SK-N-SH (cell line): ENCODE results near the gene KLHDC7A. TPM values are rescaled to one million over a fixed set of nuclear protein-coding genes. Genes with fewer than 3 reads are reported as not detected.

Experiments used
- CTCF ChIA-PET: fragments of 300-600, 350-600 bp; formaldehyde crosslinking; extraction: SDS; loops from one replicate; lab custom pipeline; 2021; lab: Yijun Ruan, JAX
- POLR2A ChIA-PET: fragments of 350-600 bp; sonication (Branson Sonifier 250); formaldehyde crosslinking; extraction: SDS; loops from one replicate; lab custom pipeline; 2020; ENCODE audit warnings: antibody characterized with exemption, inconsistent platforms; lab: Yijun Ruan, JAX
- DNase-seq: peaks from one replicate; pipeline ENCODE4 v3.0.0; 2012
- H2AFZ ChIP-seq: fragments of 200-600 bp; sonication (generic); 2 replicates; pipeline ENCODE4 v1.8.1; 2016; ENCODE audit warnings: antibody characterized with exemption, mild to moderate bottlenecking, low read depth
- H3F3A ChIP-seq: fragments of 200-600 bp; sonication (generic); replicated peaks from 2 replicates; pipeline ENCODE3; 2016; ENCODE audit warnings: antibody characterized with exemption, mild to moderate bottlenecking; ENCODE audit not compliant: insufficient read depth
- H3K27ac ChIP-seq, 2 experiments: fragments of 200-500 bp in 1 of 2; fragments of 200-600 bp in 1 of 2; sonication (Bioruptor generic) in 1 of 2; sonication (generic), shearing (Covaris generic) in 1 of 2; 2 replicates each; pipeline versions ENCODE4 v1.5.1 to v1.6.1; 2014 to 2016; ENCODE audit warnings: low read depth in 2 of 2, inconsistent platforms in 1 of 2, low read length in 1 of 2, mild to moderate bottlenecking in 1 of 2, mixed read lengths in 1 of 2
- H3K27me3 ChIP-seq: fragments of 200-600 bp; sonication (generic), shearing (Covaris generic); 2 replicates; pipeline ENCODE4 v1.6.1; 2016; ENCODE audit warnings: mixed run types; ENCODE audit not compliant: insufficient read depth
- H3K36me3 ChIP-seq, 2 experiments: fragments of 200-500 bp in 1 of 2; fragments of 200-600 bp in 1 of 2; sonication (Bioruptor generic) in 1 of 2; sonication (generic) in 1 of 2; replicated peaks in 1 of 2; 2 replicates each; pipeline versions ENCODE3 to v1.5.1; 2014 to 2016; ENCODE audit warnings: low read length in 1 of 2, mild to moderate bottlenecking in 1 of 2; ENCODE audit not compliant: insufficient read depth in 2 of 2, control insufficient read depth in 1 of 2
- H3K4me1 ChIP-seq, 2 experiments: fragments of 200-500 bp in 1 of 2; fragments of 200-600 bp in 1 of 2; sonication (Bioruptor generic) in 1 of 2; sonication (generic), shearing (Covaris generic) in 1 of 2; 2 replicates each; pipeline versions ENCODE4 v1.5.1 to v1.6.1; 2014 to 2016; ENCODE audit warnings: low read depth in 1 of 2, low read length in 1 of 2, mixed run types in 1 of 2; ENCODE audit not compliant: insufficient read depth in 2 of 2, control insufficient read depth in 1 of 2
- H3K4me2 ChIP-seq: fragments of 200-600 bp; sonication (generic), shearing (Covaris generic); 2 replicates; pipeline ENCODE4 v1.6.1; 2017; ENCODE audit warnings: mixed run types
- H3K4me3 ChIP-seq, 2 experiments: fragments of 200-500 bp in 1 of 2; fragments of 200-600 bp in 1 of 2; sonication (Bioruptor generic) in 1 of 2; sonication (generic), shearing (Covaris generic) in 1 of 2; 2 replicates each; pipeline versions ENCODE4 v1.5.1 to v1.8.1; 2014 to 2016; ENCODE audit warnings: low read depth in 2 of 2, inconsistent platforms in 1 of 2, low read length in 1 of 2, mild to moderate bottlenecking in 1 of 2, mixed read lengths in 1 of 2, moderate library complexity in 1 of 2
- H3K79me2 ChIP-seq: fragments of 200-600 bp; sonication (generic); 2 replicates; pipeline ENCODE4 v1.8.1; 2017; ENCODE audit warnings: mild to moderate bottlenecking; ENCODE audit not compliant: insufficient read depth
- H3K9ac ChIP-seq: fragments of 200-600 bp; sonication (generic); 2 replicates; pipeline ENCODE4 v1.6.1; 2017; ENCODE audit warnings: mixed run types
- H3K9me2 ChIP-seq: fragments of 200-600 bp; sonication (generic); 2 replicates; pipeline ENCODE4 v1.6.1; 2017; ENCODE audit warnings: mixed run types
- H3K9me3 ChIP-seq: fragments of 200-600 bp; sonication (generic); 2 replicates; pipeline ENCODE4 v1.6.1; 2017; ENCODE audit warnings: mixed run types, mild to moderate bottlenecking, moderate library complexity
- H4K20me1 ChIP-seq: fragments of 200-600 bp; sonication (generic); 2 replicates; pipeline ENCODE4 v1.6.1; 2017; ENCODE audit warnings: mild to moderate bottlenecking, mixed run types; ENCODE audit not compliant: insufficient read depth
- CHD2 ChIP-seq: fragments of 150-350 bp; IDR thresholded peaks from 2 replicates; pipeline ENCODE4 v1.6.1; 2018; ENCODE audit warnings: low read length; ENCODE audit not compliant: partially characterized antibody
- ELF1 ChIP-seq: IDR thresholded peaks from 2 replicates; pipeline ENCODE4 v1.4.0; 2012
- EP300 ChIP-seq, 2 experiments: IDR thresholded peaks; 2 replicates each; pipeline versions ENCODE4 v1.4.0 to v1.6.1; 2012; ENCODE audit warnings: borderline replicate concordance in 1 of 2, low read depth in 1 of 2, low read length in 1 of 2
- FOSL2 ChIP-seq: IDR thresholded peaks from 2 replicates; pipeline ENCODE4 v1.4.0; 2012; ENCODE audit warnings: low read depth, mild to moderate bottlenecking, moderate library complexity, borderline replicate concordance
- FOXJ3 ChIP-seq: sonication (generic); formaldehyde crosslinking; IDR thresholded peaks from 2 replicates; pipeline ENCODE4 v1.5.1; 2020; ENCODE audit warnings: mild to moderate bottlenecking, missing genetic modification reagents
- MXI1 ChIP-seq: IDR thresholded peaks from 2 replicates; pipeline ENCODE4 v1.6.1; 2012; ENCODE audit warnings: mild to moderate bottlenecking, low read depth, low read length, improper control_type of control experiment
- NRF1 ChIP-seq: IDR thresholded peaks from 2 replicates; pipeline ENCODE4 v1.6.1; 2012; ENCODE audit warnings: low read depth, mild to moderate bottlenecking, low read length
- TAF1 ChIP-seq: IDR thresholded peaks from 2 replicates; pipeline ENCODE4 v1.6.1; 2012; ENCODE audit warnings: low read depth, mild to moderate bottlenecking, low read length, moderate library complexity, borderline replicate concordance
- YY1 ChIP-seq: IDR thresholded peaks from 2 replicates; pipeline ENCODE4 v1.4.0; 2012; ENCODE audit warnings: low read depth, mild to moderate bottlenecking
- WGBS: methylation state at CpG from one replicate; pipeline ENCODE4 v1.1.6; 2017; ENCODE audit warnings: low lambda C conversion rate; 5-methylcytosine and 5-hydroxymethylcytosine counted together
- polyA plus RNA-seq, 3 experiments: library from polyadenylated mRNA; depleted of rRNA; stranded (reverse); fragments of >200 nt; gene quantifications; 2 replicates each; pipeline ENCODE4 v1.2.3, GENCODE V29; 2012
- TF ChIP-seq, protein P1 (sequence below): IDR thresholded peaks from 2 replicates; pipeline ENCODE4 v1.6.1; 2012; ENCODE audit warnings: mild to moderate bottlenecking, low read depth, low read length, moderate library complexity
- TF ChIP-seq, protein P2 (sequence below): IDR thresholded peaks from 2 replicates; pipeline ENCODE4 v1.4.0; 2012; ENCODE audit warnings: low read depth
- TF ChIP-seq, protein P3 (sequence below): fragments of 200-600 bp; sonication (generic); IDR thresholded peaks from 2 replicates; pipeline ENCODE4 v1.6.1; 2017; ENCODE audit warnings: antibody characterized with exemption, mild to moderate bottlenecking, moderate library complexity

Gene KLHDC7A
- polyA plus RNA-seq, 1 of the 3 experiments (the other 2 are of a cell fraction): not detected

DNA sequence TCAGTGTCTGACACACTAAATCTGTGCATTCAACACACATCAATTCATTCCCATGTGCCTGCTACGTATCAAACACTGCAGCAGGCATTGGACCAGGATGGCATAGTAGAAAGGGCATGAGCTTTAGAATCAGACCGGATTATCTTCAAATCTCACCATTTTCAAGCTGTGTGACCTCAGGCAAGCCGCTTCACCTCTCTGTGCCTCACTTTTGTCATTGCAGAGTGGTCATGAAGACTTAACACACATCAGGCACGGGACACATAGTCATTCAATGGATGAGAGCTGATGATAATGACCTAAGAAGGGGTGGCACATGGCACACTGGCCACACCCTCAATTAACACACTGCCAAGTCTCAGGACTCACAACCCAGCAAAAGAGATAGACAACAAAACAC lies 46.8 kb downstream of the KLHDC7A start:
- Histone ChIP-seq H3K4me3 (no peak overlapping the region), H3K9me3 (no peaks in the 10 kb centered on the region), H3K79me2 (no peaks in the 10 kb centered on the region), H3K27ac (no peak overlapping the region), H3K27me3 (no peaks in the 10 kb centered on the region), H3F3A (no peaks in the 10 kb centered on the region), H4K20me1 (no peaks in the 10 kb centered on the region), H3K4me2 (no peak overlapping the region), H3K4me1 (peaks cover 0 to 3% of the 10 kb centered on the region in 2 experiments; a peak in 1 of 4 replicates), H3K36me3 (no peaks in the 10 kb centered on the region), H2AFZ (no peak overlapping the region), H3K9ac (no peak overlapping the region), H3K9me2 (no peaks in the 10 kb centered on the region)
- TF ChIP-seq FOSL2 (no peak), NRF1 (no peak), FOXJ3 (CRISPR knock-in tag) (no peak), CHD2 (no peak), YY1 (no peak), MXI1 (no peak), ELF1 (no peak), EP300 (IDR thresholded peaks at IDR 0.05; ENCODE audit: borderline replicate concordance in 1 of 2, low read depth in 1 of 2, low read length in 1 of 2) (no peak)
- TF ChIP-seq, protein P1, sequence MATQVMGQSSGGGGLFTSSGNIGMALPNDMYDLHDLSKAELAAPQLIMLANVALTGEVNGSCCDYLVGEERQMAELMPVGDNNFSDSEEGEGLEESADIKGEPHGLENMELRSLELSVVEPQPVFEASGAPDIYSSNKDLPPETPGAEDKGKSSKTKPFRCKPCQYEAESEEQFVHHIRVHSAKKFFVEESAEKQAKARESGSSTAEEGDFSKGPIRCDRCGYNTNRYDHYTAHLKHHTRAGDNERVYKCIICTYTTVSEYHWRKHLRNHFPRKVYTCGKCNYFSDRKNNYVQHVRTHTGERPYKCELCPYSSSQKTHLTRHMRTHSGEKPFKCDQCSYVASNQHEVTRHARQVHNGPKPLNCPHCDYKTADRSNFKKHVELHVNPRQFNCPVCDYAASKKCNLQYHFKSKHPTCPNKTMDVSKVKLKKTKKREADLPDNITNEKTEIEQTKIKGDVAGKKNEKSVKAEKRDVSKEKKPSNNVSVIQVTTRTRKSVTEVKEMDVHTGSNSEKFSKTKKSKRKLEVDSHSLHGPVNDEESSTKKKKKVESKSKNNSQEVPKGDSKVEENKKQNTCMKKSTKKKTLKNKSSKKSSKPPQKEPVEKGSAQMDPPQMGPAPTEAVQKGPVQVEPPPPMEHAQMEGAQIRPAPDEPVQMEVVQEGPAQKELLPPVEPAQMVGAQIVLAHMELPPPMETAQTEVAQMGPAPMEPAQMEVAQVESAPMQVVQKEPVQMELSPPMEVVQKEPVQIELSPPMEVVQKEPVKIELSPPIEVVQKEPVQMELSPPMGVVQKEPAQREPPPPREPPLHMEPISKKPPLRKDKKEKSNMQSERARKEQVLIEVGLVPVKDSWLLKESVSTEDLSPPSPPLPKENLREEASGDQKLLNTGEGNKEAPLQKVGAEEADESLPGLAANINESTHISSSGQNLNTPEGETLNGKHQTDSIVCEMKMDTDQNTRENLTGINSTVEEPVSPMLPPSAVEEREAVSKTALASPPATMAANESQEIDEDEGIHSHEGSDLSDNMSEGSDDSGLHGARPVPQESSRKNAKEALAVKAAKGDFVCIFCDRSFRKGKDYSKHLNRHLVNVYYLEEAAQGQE: no peak
- TF ChIP-seq, protein P2, sequence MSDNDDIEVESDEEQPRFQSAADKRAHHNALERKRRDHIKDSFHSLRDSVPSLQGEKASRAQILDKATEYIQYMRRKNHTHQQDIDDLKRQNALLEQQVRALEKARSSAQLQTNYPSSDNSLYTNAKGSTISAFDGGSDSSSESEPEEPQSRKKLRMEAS: no peak
- TF ChIP-seq, protein P3, sequence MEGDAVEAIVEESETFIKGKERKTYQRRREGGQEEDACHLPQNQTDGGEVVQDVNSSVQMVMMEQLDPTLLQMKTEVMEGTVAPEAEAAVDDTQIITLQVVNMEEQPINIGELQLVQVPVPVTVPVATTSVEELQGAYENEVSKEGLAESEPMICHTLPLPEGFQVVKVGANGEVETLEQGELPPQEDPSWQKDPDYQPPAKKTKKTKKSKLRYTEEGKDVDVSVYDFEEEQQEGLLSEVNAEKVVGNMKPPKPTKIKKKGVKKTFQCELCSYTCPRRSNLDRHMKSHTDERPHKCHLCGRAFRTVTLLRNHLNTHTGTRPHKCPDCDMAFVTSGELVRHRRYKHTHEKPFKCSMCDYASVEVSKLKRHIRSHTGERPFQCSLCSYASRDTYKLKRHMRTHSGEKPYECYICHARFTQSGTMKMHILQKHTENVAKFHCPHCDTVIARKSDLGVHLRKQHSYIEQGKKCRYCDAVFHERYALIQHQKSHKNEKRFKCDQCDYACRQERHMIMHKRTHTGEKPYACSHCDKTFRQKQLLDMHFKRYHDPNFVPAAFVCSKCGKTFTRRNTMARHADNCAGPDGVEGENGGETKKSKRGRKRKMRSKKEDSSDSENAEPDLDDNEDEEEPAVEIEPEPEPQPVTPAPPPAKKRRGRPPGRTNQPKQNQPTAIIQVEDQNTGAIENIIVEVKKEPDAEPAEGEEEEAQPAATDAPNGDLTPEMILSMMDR: no peak
- CTCF ChIA-PET: interaction anchor here (0.8 to 1.3 kb wide), 5 partner anchors 9 to 293 kb away, joined by 3 to 4 read pairs (median 3); no protein-coding TSS in a partner anchor
- no peak for DNase-seq
- POLR2A ChIA-PET: no interaction called here
- WGBS: 2% methylated on average over 4 of the region's 4 CpGs

DNA sequence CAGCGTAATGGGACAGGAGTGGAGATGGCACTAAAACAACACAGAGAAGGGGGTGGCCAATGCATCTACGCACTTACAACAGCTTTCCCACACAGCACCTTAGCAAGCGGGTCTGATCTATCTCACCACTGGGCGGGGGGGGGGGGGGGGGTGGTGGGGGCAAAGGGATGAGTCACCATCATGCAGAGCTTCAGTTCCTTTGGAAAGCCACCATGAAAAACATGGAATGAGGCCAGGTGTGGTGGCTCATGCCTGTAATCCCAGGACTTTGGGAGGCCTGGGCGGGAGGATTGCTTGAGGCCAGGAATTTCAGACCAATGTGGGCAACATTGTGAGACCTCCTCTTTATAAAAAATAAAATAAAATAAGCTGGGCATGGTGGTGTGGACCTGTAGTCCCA lies 47.2 kb downstream of the KLHDC7A start:
- H3K79me2 ChIP-seq: no peaks in the 10 kb centered on the region
- TF ChIP-seq, protein P3: no peak
- TF ChIP-seq FOSL2: no peak
- no peak for TF ChIP-seq TAF1
- TF ChIP-seq, all 33 proteins: peak for 0
- ChIA-PET POLR2A (no interaction called here), CTCF (interaction anchor here (0.8 to 1.1 kb wide), 3 partner anchors 8 to 293 kb away, joined by 3 read pairs; no protein-coding TSS in a partner anchor)
- Histone ChIP-seq H3K9me2 (no peaks in the 10 kb centered on the region), H3F3A (no peaks in the 10 kb centered on the region), H3K9ac (no peak overlapping the region), H4K20me1 (no peaks in the 10 kb centered on the region), H3K36me3 (no peaks in the 10 kb centered on the region), H2AFZ (no peak overlapping the region), H3K4me1 (peaks cover 0 to 3% of the 10 kb centered on the region in 2 experiments; a peak in 1 of 4 replicates), H3K27ac (no peak overlapping the region), H3K9me3 (no peaks in the 10 kb centered on the region), H3K27me3 (no peaks in the 10 kb centered on the region), H3K4me3 (no peak overlapping the region), H3K4me2 (no peak overlapping the region)
- 43% methylated on average over 5 of the region's 5 CpGs for WGBS
- DNase-seq: no peak
